Measurements from ENCODE around the gene ODF2. TPM values are rescaled to one million over a fixed set of nuclear protein-coding genes. Genes with fewer than 3 reads are reported as not detected.
"Not testable (repeated sequence)": the region's sequence is repeated elsewhere in the genome, so short reads cannot be mapped to it uniquely, and the experiment has no call there.

The ODF2 gene
- total RNA-seq, 6 donors from 2014 or later = 12.2 to 50.3 (median 22.5) TPM

DNA sequence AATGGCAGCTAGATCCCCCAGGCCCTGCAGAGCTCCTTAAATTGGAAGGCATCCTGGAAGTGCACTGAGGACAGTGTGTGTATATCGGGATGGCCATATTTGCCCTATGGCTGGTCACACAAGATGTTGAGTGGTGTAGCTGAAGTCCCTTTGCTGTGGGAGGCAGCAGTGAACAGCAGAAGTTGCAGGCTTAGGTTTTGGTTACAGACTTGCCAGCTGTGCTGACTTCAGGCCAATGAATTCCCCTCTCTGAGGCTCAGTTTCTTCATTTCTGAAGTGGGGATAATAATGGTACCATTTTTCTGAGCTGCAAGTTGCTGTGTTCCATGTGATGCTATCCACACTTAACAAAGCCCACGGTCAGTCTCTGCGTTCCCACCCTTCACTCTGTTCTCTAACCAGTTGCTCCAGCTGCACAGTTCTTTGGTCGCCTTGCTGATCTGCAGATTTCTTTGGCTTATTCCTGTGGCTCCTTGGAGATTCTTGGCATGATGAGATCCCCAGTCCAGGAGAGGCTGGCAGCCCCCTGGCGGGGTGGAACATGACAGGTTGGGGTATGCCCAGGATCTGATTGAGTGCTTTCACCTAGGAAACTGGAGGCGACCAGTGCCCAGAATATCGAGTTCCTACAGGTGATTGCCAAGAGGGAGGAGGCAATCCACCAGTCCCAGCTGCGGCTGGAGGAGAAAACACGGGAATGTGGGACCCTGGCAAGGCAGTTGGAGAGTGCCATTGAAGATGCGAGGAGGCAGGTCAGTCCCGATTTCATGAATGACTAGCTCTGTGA lies 42.2 kb downstream of the ODF2 start:
- peaks cover 0 to 12% (median 8%) of the 10 kb centered on the region in 4 donors for H3K4me1 ChIP-seq
- no peak for TF ChIP-seq POLR2AphosphoS5 (IDR thresholded peaks at IDR 0.05)
- no peak for TF ChIP-seq POLR2A (IDR thresholded peaks at IDR 0.05)
- TF ChIP-seq, protein P1, sequence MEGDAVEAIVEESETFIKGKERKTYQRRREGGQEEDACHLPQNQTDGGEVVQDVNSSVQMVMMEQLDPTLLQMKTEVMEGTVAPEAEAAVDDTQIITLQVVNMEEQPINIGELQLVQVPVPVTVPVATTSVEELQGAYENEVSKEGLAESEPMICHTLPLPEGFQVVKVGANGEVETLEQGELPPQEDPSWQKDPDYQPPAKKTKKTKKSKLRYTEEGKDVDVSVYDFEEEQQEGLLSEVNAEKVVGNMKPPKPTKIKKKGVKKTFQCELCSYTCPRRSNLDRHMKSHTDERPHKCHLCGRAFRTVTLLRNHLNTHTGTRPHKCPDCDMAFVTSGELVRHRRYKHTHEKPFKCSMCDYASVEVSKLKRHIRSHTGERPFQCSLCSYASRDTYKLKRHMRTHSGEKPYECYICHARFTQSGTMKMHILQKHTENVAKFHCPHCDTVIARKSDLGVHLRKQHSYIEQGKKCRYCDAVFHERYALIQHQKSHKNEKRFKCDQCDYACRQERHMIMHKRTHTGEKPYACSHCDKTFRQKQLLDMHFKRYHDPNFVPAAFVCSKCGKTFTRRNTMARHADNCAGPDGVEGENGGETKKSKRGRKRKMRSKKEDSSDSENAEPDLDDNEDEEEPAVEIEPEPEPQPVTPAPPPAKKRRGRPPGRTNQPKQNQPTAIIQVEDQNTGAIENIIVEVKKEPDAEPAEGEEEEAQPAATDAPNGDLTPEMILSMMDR (IDR thresholded peaks at IDR 0.05) = no peak
- TF ChIP-seq EP300 (IDR thresholded peaks at IDR 0.05) = no peak
- no peaks in the 10 kb centered on the region for H3K9me3 ChIP-seq
- no peak overlapping the region for H3K27ac ChIP-seq
- no peak for DNase-seq
- WGBS, 2 donors = 93 to 97% methylated on average over 10 to 11 of the region's 11 CpGs
- no peaks in the 10 kb centered on the region for H3K27me3 ChIP-seq
- H3K4me3 ChIP-seq = no peak overlapping the region
- peaks cover 3 to 68% (median 44%) of the 10 kb centered on the region in 4 donors for H3K36me3 ChIP-seq
- ATAC-seq (ENCODE audit: low FRiP score in 2 of 2) = no peak

DNA sequence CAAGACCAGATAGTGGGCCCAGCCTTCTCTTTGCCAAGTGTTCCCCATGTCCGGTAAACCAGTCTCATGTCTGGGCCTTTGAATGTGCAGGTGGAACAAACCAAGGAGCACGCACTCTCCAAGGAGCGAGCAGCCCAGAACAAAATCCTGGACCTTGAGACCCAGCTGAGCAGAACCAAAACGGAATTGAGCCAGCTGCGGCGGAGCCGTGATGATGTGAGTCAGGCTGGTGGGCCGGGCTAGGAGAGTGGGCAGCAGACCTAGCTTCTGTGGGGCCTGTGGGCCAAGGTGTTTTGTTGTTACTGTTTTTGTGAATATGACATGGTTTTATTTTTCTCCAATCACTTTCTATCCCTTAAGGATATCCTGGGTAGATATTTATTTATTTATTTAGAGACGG lies 43.1 kb downstream of the ODF2 start:
- WGBS, 2 donors = 97% methylated on average over 9 of the region's 9 CpGs
- ATAC-seq (ENCODE audit: low FRiP score in 2 of 2) (no peak), DNase-seq (no peak)
- Histone ChIP-seq H3K9me3 (no peaks in the 10 kb centered on the region), H3K4me1 (peaks cover 5 to 17% (median 13%) of the 10 kb centered on the region in 4 donors), H3K36me3 (peaks cover 0 to 65% (median 44%) of the 10 kb centered on the region in 4 donors), H3K4me3 (no peak overlapping the region), H3K27me3 (no peaks in the 10 kb centered on the region), H3K27ac (no peak overlapping the region)
- TF ChIP-seq POLR2AphosphoS5 (IDR thresholded peaks at IDR 0.05) (no peak), EP300 (IDR thresholded peaks at IDR 0.05) (no peak), POLR2A (IDR thresholded peaks at IDR 0.05) (no peak)
- TF ChIP-seq, protein P1 (IDR thresholded peaks at IDR 0.05) = no peak

GRCh38 chr9:128499920-128500319 lies 44.1 kb downstream of the ODF2 start:
- H3K9me3 ChIP-seq = no peaks in the 10 kb centered on the region
- ATAC-seq (ENCODE audit: low FRiP score in 2 of 2) = no peak
- WGBS, 2 donors = 96 to 98% methylated on average over 15 of the region's 15 CpGs
- H3K27me3 ChIP-seq = no peaks in the 10 kb centered on the region
- TF ChIP-seq POLR2AphosphoS5 (IDR thresholded peaks at IDR 0.05) (no peak), EP300 (IDR thresholded peaks at IDR 0.05) (no peak), POLR2A (IDR thresholded peaks at IDR 0.05) (no peak)
- TF ChIP-seq, protein P1 (IDR thresholded peaks at IDR 0.05) = no peak
- H3K36me3 ChIP-seq = peaks cover 0 to 55% (median 39%) of the 10 kb centered on the region in 4 donors
- H3K27ac ChIP-seq = no peak overlapping the region
- no peak for DNase-seq
- peaks cover 6 to 10% (median 8%) of the 10 kb centered on the region in 4 donors for H3K4me1 ChIP-seq
- H3K4me3 ChIP-seq = no peak overlapping the region

DNA sequence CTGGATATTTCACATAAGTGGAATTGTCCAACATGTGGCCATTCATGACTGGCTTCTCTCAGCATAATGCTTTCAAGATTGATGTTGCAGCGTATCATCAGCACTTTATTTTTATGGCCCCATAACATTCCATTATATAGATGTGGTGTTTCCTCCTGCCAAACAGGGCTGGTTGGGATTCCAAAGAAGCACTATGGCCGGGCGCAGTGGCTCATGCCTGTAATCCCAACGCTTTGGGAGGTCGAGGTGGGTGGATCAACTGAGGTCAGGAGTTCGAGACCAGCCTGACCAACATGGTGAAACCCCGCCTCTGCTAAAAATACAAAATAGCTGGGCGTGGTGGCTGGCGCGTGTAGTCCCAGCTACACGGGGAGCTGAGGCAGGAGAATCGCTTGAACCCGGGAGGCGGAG lies 47.6 kb downstream of the ODF2 start:
- not testable (repeated sequence) for DNase-seq; H3K27ac ChIP-seq; H3K9me3 ChIP-seq; ATAC-seq (ENCODE audit: low FRiP score in 2 of 2); H3K27me3 ChIP-seq
- peaks cover 16 to 21% (median 19%) of the 10 kb centered on the region in 4 donors for H3K4me1 ChIP-seq
- peaks cover 0 to 30% (median 19%) of the 10 kb centered on the region in 4 donors for H3K36me3 ChIP-seq
- H3K4me3 ChIP-seq = peak overlapping the region in 3 of 4 donors; percentile 64 to 77 (median 66)
- 70 to 72% methylated on average over 11 to 14 of the region's 14 CpGs for WGBS, 2 donors

GRCh38 chr9:128503870-128504269 lies 48.1 kb downstream of the ODF2 start:
- peaks cover 16 to 21% (median 19%) of the 10 kb centered on the region in 4 donors for H3K4me1 ChIP-seq
- TF ChIP-seq, protein P1 (IDR thresholded peaks at IDR 0.05) = no peak
- TF ChIP-seq POLR2A (IDR thresholded peaks at IDR 0.05) (no peak), EP300 (IDR thresholded peaks at IDR 0.05) (no peak), POLR2AphosphoS5 (IDR thresholded peaks at IDR 0.05) (no peak)
- no peaks in the 10 kb centered on the region for H3K27me3 ChIP-seq
- WGBS, 2 donors = 18 to 23% methylated on average over 11 of the region's 11 CpGs
- H3K36me3 ChIP-seq = peaks cover 0 to 27% (median 17%) of the 10 kb centered on the region in 4 donors
- peak overlapping the region in 3 of 4 donors; percentile 64 to 77 (median 66) for H3K4me3 ChIP-seq
- H3K9me3 ChIP-seq = no peaks in the 10 kb centered on the region
- H3K27ac ChIP-seq = peak overlapping the region in 1 of 4 donors; percentile 85
- ATAC-seq (ENCODE audit: low FRiP score in 2 of 2) = peak in 1 of 2 donors; percentile 57
- no peak for DNase-seq

Measured in upper lobe of left lung (tissue), 6 donors.